Hematopoietic multipotent progenitor cell treated with erythropoietin and hydrocortisone succinate and interleukin-3 and kit ligand, for 4 days (in vitro differentiated cells): ENCODE data around the gene CSF1.

Experiments used
- DNase-seq: peaks from one replicate; pipeline ENCODE4 v3.0.0-alpha.2; 2015

Gene CSF1

GRCh38 chr1:109882288-109883245 lies 28.1 kb upstream of the CSF1 start:
- DNase-seq, result no peak

GRCh38 chr1:109883248-109883955 lies 27.2 kb upstream of the CSF1 start:
- DNase-seq, result no peak

GRCh38 chr1:109884242-109884891 lies 26.3 kb upstream of the CSF1 start:
- DNase-seq, result no peak

GRCh38 chr1:109885589-109885988 lies 25.1 kb upstream of the CSF1 start:
- no peak for DNase-seq

- peak; percentile 76 for DNase-seq
Observed at GRCh38 chr1:109886827-109887226, 23.8 kb upstream of the CSF1 start.

- no peak for DNase-seq
Observed at GRCh38 chr1:109887271-109887670, 23.4 kb upstream of the CSF1 start.

GRCh38 chr1:109887884-109888283 lies 22.8 kb upstream of the CSF1 start:
- DNase-seq, result no peak

- DNase-seq, result peak; percentile 67
Observed at GRCh38 chr1:109889094-109889493, 21.6 kb upstream of the CSF1 start.

- no peak for DNase-seq
Observed at GRCh38 chr1:109890115-109890953, 20.3 kb upstream of the CSF1 start.

GRCh38 chr1:109891930-109892329 lies 18.7 kb upstream of the CSF1 start:
- DNase-seq, result no peak

GRCh38 chr1:109892561-109893368 lies 17.9 kb upstream of the CSF1 start:
- no peak for DNase-seq

- DNase-seq, result no peak
Observed at GRCh38 chr1:109893532-109894171, 17.0 kb upstream of the CSF1 start.

GRCh38 chr1:109894823-109895719 lies 15.6 kb upstream of the CSF1 start:
- DNase-seq, result no peak

- peak; percentile 58 for DNase-seq
Observed at GRCh38 chr1:109895720-109896504, 14.7 kb upstream of the CSF1 start.

GRCh38 chr1:109896681-109897080 lies 14.0 kb upstream of the CSF1 start:
- DNase-seq, result no peak

GRCh38 chr1:109897259-109897955 lies 13.2 kb upstream of the CSF1 start:
- no peak for DNase-seq

GRCh38 chr1:109898842-109899241 lies 11.8 kb upstream of the CSF1 start:
- DNase-seq, result no peak

GRCh38 chr1:109901141-109901523 lies 9.5 kb upstream of the CSF1 start:
- DNase-seq, result no peak
